K562 (cell line): Measurements from ENCODE around the gene GNAT2. TPM values are rescaled to one million over a fixed set of nuclear protein-coding genes. Genes with fewer than 3 reads are reported as not detected.
A peak's percentile ranks its signal among the peaks of the same experiment; 100 is the strongest.

Experiments
- ASH1L ChIP-seq: fragments of 450-650 bp; IDR thresholded peaks from 2 replicates; pipeline ENCODE4 v1.6.1; 2018; ENCODE audit warnings: borderline replicate concordance, mild to moderate bottlenecking, low read depth; ENCODE audit not compliant: partially characterized antibody
- BMI1 ChIP-seq: fragments of 150-350 bp; IDR thresholded peaks from 2 replicates; pipeline ENCODE4 v1.6.1; 2014; ENCODE audit warnings: low read length
- BRCA1 ChIP-seq, 2 experiments: fragments of 450-650 bp in 1 of 2; sonication (generic) in 1 of 2; formaldehyde crosslinking in 1 of 2; IDR thresholded peaks; 2 replicates each; pipeline versions ENCODE4 v1.5.0 to v1.6.1; 2017 to 2020; ENCODE audit warnings: mild to moderate bottlenecking in 1 of 2, missing genetic modification reagents in 1 of 2
- EHMT2 ChIP-seq: fragments of 450-650 bp; IDR thresholded peaks from 2 replicates; pipeline ENCODE4 v1.6.1; 2018; ENCODE audit warnings: antibody characterized with exemption
- FOSL1 ChIP-seq: fragments of 200-800 bp; sonication (Bioruptor generic); conservative IDR thresholded peaks from 2 replicates; pipeline ENCODE4 v1.6.1; 2016; ENCODE audit warnings: missing genetic modification characterization, missing compliant biosample characterization
- GATAD2B ChIP-seq: fragments of 450-650 bp; IDR thresholded peaks from 2 replicates; pipeline ENCODE4 v1.6.1; 2017; ENCODE audit warnings: mild to moderate bottlenecking, borderline replicate concordance
- HDGF ChIP-seq: fragments of 450-650 bp; IDR thresholded peaks from 2 replicates; pipeline ENCODE4 v1.6.1; 2016
- KAT2B ChIP-seq: IDR thresholded peaks from one replicate; pipeline ENCODE4 v1.6.1; 2012; ENCODE audit warnings: low read depth, mild to moderate bottlenecking, control low read depth, inconsistent platforms, low read length, moderate library complexity
- LCOR ChIP-seq: sonication (generic); formaldehyde crosslinking; IDR thresholded peaks from 2 replicates; pipeline ENCODE4 v1.8.0; 2022; ENCODE audit warnings: mild to moderate bottlenecking, missing genetic modification reagents
- LEF1 ChIP-seq: fragments of 450-650 bp; IDR thresholded peaks from 2 replicates; pipeline ENCODE4 v1.6.1; 2016; ENCODE audit warnings: mild to moderate bottlenecking
- MAFF ChIP-seq: IDR thresholded peaks from 2 replicates; pipeline ENCODE4 v1.6.1; 2012; ENCODE audit warnings: low read length, improper control_type of control experiment
- MCM2 ChIP-seq: fragments of 450-650 bp; IDR thresholded peaks from 2 replicates; pipeline ENCODE4 v1.6.1; 2017; ENCODE audit warnings: low read depth, mild to moderate bottlenecking
- MECOM ChIP-seq: fragments of 250-450 bp; sonication (Bioruptor Pico); IDR thresholded peaks from 2 replicates; pipeline ENCODE4 v1.8.0; 2022; ENCODE audit warnings: inconsistent platforms
- NCOA2 ChIP-seq, 2 experiments: fragments of 450-650 bp; IDR thresholded peaks; 2 replicates each; pipeline ENCODE4 v1.6.1; 2018; ENCODE audit warnings: mild to moderate bottlenecking in 2 of 2, moderate library complexity in 1 of 2; ENCODE audit not compliant: partially characterized antibody in 2 of 2
- NFRKB ChIP-seq: fragments of 450-650 bp; IDR thresholded peaks from 2 replicates; pipeline ENCODE4 v1.6.1; 2016; ENCODE audit warnings: low read depth
- NFXL1 ChIP-seq: fragments of 450-650 bp; formaldehyde crosslinking; IDR thresholded peaks from 2 replicates; pipeline ENCODE4 v1.4.0; 2021; ENCODE audit warnings: mild to moderate bottlenecking
- PHB ChIP-seq: fragments of 250-450 bp; sonication (Bioruptor Pico); IDR thresholded peaks from 2 replicates; pipeline ENCODE4 v1.5.0; 2021
- POLR2AphosphoS2 ChIP-seq: IDR thresholded peaks from 2 replicates; pipeline ENCODE4 v1.6.1; 2012; ENCODE audit warnings: low read length, improper control_type of control experiment
- POLR2AphosphoS5 ChIP-seq: IDR thresholded peaks from 2 replicates; pipeline ENCODE4 v1.6.1; 2011; ENCODE audit warnings: mild to moderate bottlenecking, low read depth, low read length, moderate library complexity; ENCODE audit not compliant: control insufficient read depth, insufficient read depth
- RFX1 ChIP-seq: fragments of 450-650 bp; IDR thresholded peaks from 2 replicates; pipeline ENCODE4 v1.6.1; 2016; ENCODE audit warnings: mild to moderate bottlenecking, moderate library complexity
- XRCC5 ChIP-seq: fragments of 200-400 bp; formaldehyde crosslinking; IDR thresholded peaks from 2 replicates; pipeline ENCODE4 v1.6.1; 2017; ENCODE audit warnings: low read depth, mild to moderate bottlenecking, low read length
- YY1 ChIP-seq, 3 experiments: IDR thresholded peaks; 2 replicates each; pipeline ENCODE4 v1.6.1; 2011; ENCODE audit warnings: low read length in 2 of 3, mild to moderate bottlenecking in 2 of 3, moderate library complexity in 2 of 3, borderline replicate concordance in 1 of 3, control low read depth in 1 of 3, low read depth in 1 of 3; ENCODE audit not compliant: insufficient read depth in 3 of 3, insufficient replicate concordance in 2 of 3, control insufficient read depth in 1 of 3, insufficient read length in 1 of 3; ENCODE audit errors: extremely low read depth in 1 of 3
- ZC3H8 ChIP-seq: fragments of 450-650 bp; IDR thresholded peaks from 2 replicates; pipeline ENCODE4 v1.6.1; 2017
- ZNF12 ChIP-seq: sonication (generic); formaldehyde crosslinking; IDR thresholded peaks from 2 replicates; pipeline ENCODE4 v1.4.0; 2020; ENCODE audit warnings: mild to moderate bottlenecking, missing genetic modification reagents
- ZNF184 ChIP-seq: sonication (generic); formaldehyde crosslinking; IDR thresholded peaks from 2 replicates; pipeline ENCODE4 v1.5.0; 2020; ENCODE audit warnings: missing genetic modification reagents
- ZNF224 ChIP-seq: sonication (generic); formaldehyde crosslinking; IDR thresholded peaks from 2 replicates; pipeline ENCODE4 v1.8.0; 2022; ENCODE audit warnings: mild to moderate bottlenecking, missing genetic modification reagents
- ZNF253 ChIP-seq: fragments of 250-450 bp; sonication (Bioruptor Pico); conservative IDR thresholded peaks from 2 replicates; pipeline ENCODE4 v1.6.1; 2021; ENCODE audit warnings: mild to moderate bottlenecking
- polyA plus RNA-seq, 8 experiments: library from polyadenylated mRNA; depleted of rRNA in 4 of 8; stranded (reverse) in 5 of 8; unstranded in 3 of 8; fragments of >200 nt; fragmentation: Nextera tagmentation in 2 of 8; fragmentation: Illumina TruSeq in 1 of 8; extraction: Ambion mirVana in 2 of 8; extraction: Trizol in 1 of 8; gene quantifications; 2 replicates each; pipeline versions ENCODE4 v1.2.1 to v1.2.3, GENCODE V29; 2011 to 2014; ENCODE audit warnings: inconsistent platforms in 1 of 8, missing spikeins in 1 of 8
- total RNA-seq, 7 experiments: library from RNA; depleted of rRNA in 6 of 7; stranded (reverse); fragments of >200 nt in 6 of 7; fragmentation: Illumina TruSeq in 2 of 7; extraction: Trizol in 2 of 7; gene quantifications; 2 replicates each; pipeline versions ENCODE4 v1.2.1 to v1.2.3, GENCODE V29; 2011 to 2021; ENCODE audit warnings: low replicate concordance in 1 of 7
- TF ChIP-seq, protein P1 (sequence below): fragments of 450-650 bp; formaldehyde crosslinking; IDR thresholded peaks from 2 replicates; pipeline ENCODE4 v1.4.0; 2020; ENCODE audit warnings: mild to moderate bottlenecking, moderate library complexity
- TF ChIP-seq, protein P2 (sequence below): fragments of 250-450 bp; sonication (Bioruptor Pico); IDR thresholded peaks from 2 replicates; pipeline ENCODE4 v1.8.0; 2022; ENCODE audit warnings: inconsistent platforms

The GNAT2 gene
- total and polyA plus RNA-seq, 9 of the 15 experiments (the other 6 are each of a cell fraction or from before 2014, with no cell fraction given) = 0.06 to 0.52 (median 0.24) TPM; not detected in 1

DNA sequence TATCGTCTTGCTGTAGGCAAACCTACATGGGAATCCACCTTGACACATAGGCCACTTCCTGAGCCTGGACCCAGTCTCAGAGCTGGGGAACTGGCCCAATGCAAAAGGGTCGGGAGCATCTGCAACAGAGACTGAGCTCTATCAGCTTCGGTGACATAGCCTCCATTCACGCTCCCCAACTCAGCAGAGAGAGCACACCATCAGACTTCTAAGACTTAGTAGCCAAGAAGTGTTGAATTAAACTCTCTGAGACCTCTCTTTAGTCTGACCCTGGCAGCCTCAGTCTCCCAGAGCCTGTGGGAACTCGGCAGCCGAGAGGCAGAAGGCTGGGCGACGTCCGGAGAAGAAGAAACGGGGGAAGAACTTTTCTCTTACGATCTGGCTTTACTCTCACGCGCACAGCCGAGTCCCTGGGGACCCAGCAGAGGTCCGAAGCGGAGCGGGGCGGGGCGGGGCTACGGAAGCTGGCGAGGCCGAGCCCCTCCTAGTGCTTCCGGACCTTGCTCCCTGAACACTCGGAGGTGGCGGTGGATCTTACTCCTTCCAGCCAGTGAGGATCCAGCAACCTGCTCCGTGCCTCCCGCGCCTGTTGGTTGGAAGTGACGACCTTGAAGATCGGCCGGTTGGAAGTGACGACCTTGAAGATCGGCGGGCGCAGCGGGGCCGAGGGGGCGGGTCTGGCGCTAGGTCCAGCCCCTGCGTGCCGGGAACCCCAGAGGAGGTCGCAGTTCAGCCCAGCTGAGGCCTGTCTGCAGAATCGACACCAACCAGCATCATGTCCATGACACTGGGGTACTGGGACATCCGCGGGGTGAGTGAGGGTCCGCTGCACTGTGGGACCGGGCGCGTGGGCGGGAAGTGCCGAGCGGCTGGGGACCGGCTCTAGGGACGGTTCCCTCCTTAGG, 36.5 kb upstream of the GNAT2 start, which contains the start of gene GSTM4 (continued):
- TF ChIP-seq, protein P1, sequence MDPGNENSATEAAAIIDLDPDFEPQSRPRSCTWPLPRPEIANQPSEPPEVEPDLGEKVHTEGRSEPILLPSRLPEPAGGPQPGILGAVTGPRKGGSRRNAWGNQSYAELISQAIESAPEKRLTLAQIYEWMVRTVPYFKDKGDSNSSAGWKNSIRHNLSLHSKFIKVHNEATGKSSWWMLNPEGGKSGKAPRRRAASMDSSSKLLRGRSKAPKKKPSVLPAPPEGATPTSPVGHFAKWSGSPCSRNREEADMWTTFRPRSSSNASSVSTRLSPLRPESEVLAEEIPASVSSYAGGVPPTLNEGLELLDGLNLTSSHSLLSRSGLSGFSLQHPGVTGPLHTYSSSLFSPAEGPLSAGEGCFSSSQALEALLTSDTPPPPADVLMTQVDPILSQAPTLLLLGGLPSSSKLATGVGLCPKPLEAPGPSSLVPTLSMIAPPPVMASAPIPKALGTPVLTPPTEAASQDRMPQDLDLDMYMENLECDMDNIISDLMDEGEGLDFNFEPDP (CRISPR knock-in tag) = no peak
- TF ChIP-seq, protein P2, sequence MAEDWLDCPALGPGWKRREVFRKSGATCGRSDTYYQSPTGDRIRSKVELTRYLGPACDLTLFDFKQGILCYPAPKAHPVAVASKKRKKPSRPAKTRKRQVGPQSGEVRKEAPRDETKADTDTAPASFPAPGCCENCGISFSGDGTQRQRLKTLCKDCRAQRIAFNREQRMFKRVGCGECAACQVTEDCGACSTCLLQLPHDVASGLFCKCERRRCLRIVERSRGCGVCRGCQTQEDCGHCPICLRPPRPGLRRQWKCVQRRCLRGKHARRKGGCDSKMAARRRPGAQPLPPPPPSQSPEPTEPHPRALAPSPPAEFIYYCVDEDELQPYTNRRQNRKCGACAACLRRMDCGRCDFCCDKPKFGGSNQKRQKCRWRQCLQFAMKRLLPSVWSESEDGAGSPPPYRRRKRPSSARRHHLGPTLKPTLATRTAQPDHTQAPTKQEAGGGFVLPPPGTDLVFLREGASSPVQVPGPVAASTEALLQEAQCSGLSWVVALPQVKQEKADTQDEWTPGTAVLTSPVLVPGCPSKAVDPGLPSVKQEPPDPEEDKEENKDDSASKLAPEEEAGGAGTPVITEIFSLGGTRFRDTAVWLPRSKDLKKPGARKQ (CRISPR knock-in tag) = no peak
- TF ChIP-seq POLR2AphosphoS5 = peak; percentile 58
- TF ChIP-seq MECOM = no peak
- TF ChIP-seq MCM2 = no peak
- no peak for TF ChIP-seq BRCA1 (IDR thresholded peaks at IDR 0.05)
- no peak for TF ChIP-seq BRCA1 (CRISPR knock-in tag; IDR thresholded peaks at IDR 0.05)
- no peak for TF ChIP-seq FOSL1 (tag)
- TF ChIP-seq POLR2AphosphoS2 = no peak
- TF ChIP-seq HDGF = no peak
- peak; percentile 27; the same call in 1 of the 2 replicates for TF ChIP-seq XRCC5
- TF ChIP-seq LEF1 = no peak
- no peak for TF ChIP-seq KAT2B
- no peak for TF ChIP-seq RFX1
- no peak for TF ChIP-seq PHB (CRISPR knock-in tag)
- TF ChIP-seq ZNF12 (CRISPR knock-in tag) = no peak
- TF ChIP-seq ZNF184 (CRISPR knock-in tag) = no peak
- TF ChIP-seq ASH1L = no peak
- TF ChIP-seq ZNF253 (CRISPR knock-in tag) = no peak
- peak in 2 of 3 experiments; percentile 12 to 14 for TF ChIP-seq YY1 (IDR thresholded peaks at IDR 0.05; ENCODE audit: borderline replicate concordance in 1 of 3, control insufficient read depth in 1 of 3, extremely low read depth in 1 of 3, insufficient read depth in 3 of 3, insufficient read length in 1 of 3, insufficient replicate concordance in 2 of 3, low read depth in 1 of 3, low read length in 2 of 3)
- no peak for TF ChIP-seq NFRKB
- TF ChIP-seq EHMT2 = no peak
- no peak for TF ChIP-seq NFXL1 (CRISPR knock-in tag)
- TF ChIP-seq NCOA2 (IDR thresholded peaks at IDR 0.05; ENCODE audit: partially characterized antibody in 2 of 2) = no peak
- TF ChIP-seq LCOR = no peak
- TF ChIP-seq ZNF224 = 0 out of 2 replicates have a peak, but pooled peaks have one; percentile 35
- no peak for TF ChIP-seq GATAD2B
- TF ChIP-seq ZC3H8 = no peak
- no peak for TF ChIP-seq MAFF
- TF ChIP-seq BMI1 = no peak
